ENCODE results near the gene MFSD2A. TPM values are rescaled to one million over a fixed set of nuclear protein-coding genes. Genes with fewer than 3 reads are reported as not detected.

Gene MFSD2A
- total RNA-seq, 1 experiment from 2014 or later, result 19.9 TPM

DNA sequence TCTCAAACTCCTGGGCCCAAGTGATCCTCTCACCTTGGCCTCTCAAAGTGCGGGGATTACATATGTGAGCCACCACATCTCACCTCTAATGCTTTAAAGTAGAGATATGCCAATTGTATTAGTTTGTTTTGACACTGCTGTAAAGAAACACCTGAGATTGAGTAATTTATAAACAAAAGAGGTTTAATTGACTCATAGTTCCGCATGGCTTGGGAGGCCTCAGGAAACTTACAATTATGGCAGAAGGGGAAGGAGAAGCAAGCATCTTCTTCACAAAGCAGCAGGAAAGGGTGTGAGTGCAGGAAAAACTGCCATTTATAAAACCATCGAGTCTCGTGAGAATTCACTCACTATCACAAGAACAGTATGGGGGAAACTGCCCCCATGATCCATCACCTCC is 49.8 kb upstream of the MFSD2A start:
- Histone ChIP-seq H3T11ph (ENCODE audit: low read length) (no peak overlapping the region), H2BK12ac (ENCODE audit: insufficient read length, low read depth, low read length) (no peak overlapping the region)
- no CpG with 5 or more reads among the region's 4 CpGs for WGBS (ENCODE audit: extremely low coverage, insufficient read length, low lambda C conversion rate)

More for the DNA sequence above, 49.8 kb upstream of the MFSD2A start:
- Mint-ChIP-seq H3K9me3 (peaks cover 28 to 29% of the 10 kb centered on the region in 2 experiments), H3K27ac (no peak overlapping the region), H3K4me1 (peaks cover 9 to 13% of the 10 kb centered on the region in 2 experiments), H3K27me3 (ENCODE audit: low read depth) (peaks cover 38% of the 10 kb centered on the region), H3K36me3 (ENCODE audit: insufficient read depth in 1 of 3, low read depth in 3 of 3) (peaks cover 6 to 17% (median 9%) of the 10 kb centered on the region in 3 experiments; a peak in 6 of 7 replicates), H3K4me3 (no peak overlapping the region)
- no peak overlapping the region for H2BK15ac ChIP-seq (ENCODE audit: low read depth, low read length)
- peaks cover 4% of the 10 kb centered on the region; the same call in 1 of the 2 replicates for H3K27me3 ChIP-seq (ENCODE audit: insufficient read depth, low read length)
- no peak overlapping the region for H2BK5ac ChIP-seq (ENCODE audit: insufficient read length, low read length)
- H3K4ac ChIP-seq (ENCODE audit: low read depth, low read length), result no peak overlapping the region
- no peak overlapping the region for H3K9ac ChIP-seq (ENCODE audit: extremely low read depth, insufficient read length, low read length)
- no peak overlapping the region for H2BK20ac ChIP-seq (ENCODE audit: low read depth, low read length, poor library complexity, severe bottlenecking)
- no peaks in the 10 kb centered on the region for H3K9me3 ChIP-seq (ENCODE audit: control insufficient read depth, low read depth, low read length)
- no peak for DNase-seq
- no peak overlapping the region for H2AFZ ChIP-seq (ENCODE audit: low read length)
- TF ChIP-seq CTCF (conservative IDR thresholded peaks at IDR 0.05), result no peak
- H3K27ac ChIP-seq (ENCODE audit: insufficient read length, low read depth, low read length), result no peak overlapping the region
- H3K4me1 ChIP-seq (ENCODE audit: insufficient read depth, low read length), result peaks cover 1% of the 10 kb centered on the region; the same call in 1 of the 2 replicates
- H2AK5ac ChIP-seq (ENCODE audit: insufficient read length, low read length), result no peak overlapping the region
- no peak overlapping the region for H3K23ac ChIP-seq (ENCODE audit: insufficient read length, low read depth, low read length)
- H3K79me1 ChIP-seq (ENCODE audit: insufficient read depth, low read depth, low read length, poor library complexity, severe bottlenecking), result no peaks in the 10 kb centered on the region
- H4K20me1 ChIP-seq (ENCODE audit: control insufficient read depth, insufficient read depth, insufficient read length), result no peaks in the 10 kb centered on the region
- H4K91ac ChIP-seq (ENCODE audit: insufficient read length, low read depth, low read length), result no peak overlapping the region
- no peak overlapping the region for H4K8ac ChIP-seq (replicated peaks; ENCODE audit: insufficient read length, low read depth, low read length)
- no peaks in the 10 kb centered on the region for H3K79me2 ChIP-seq (ENCODE audit: insufficient read depth, low read length)
- H3K23me2 ChIP-seq (ENCODE audit: insufficient read length, low read depth, low read length, poor library complexity, severe bottlenecking), result peaks cover 9% of the 10 kb centered on the region
- H2BK120ac ChIP-seq (ENCODE audit: low read depth, low read length, poor library complexity, severe bottlenecking), result no peak overlapping the region
- H3K4me2 ChIP-seq (ENCODE audit: insufficient read depth, insufficient read length, low read length), result no peak overlapping the region
- no peak overlapping the region for H3K14ac ChIP-seq (ENCODE audit: insufficient read depth, low read length)
- no peak overlapping the region for H3K18ac ChIP-seq (ENCODE audit: insufficient read length, low read depth, low read length)
- H4K5ac ChIP-seq (ENCODE audit: insufficient read length, low read depth, low read length), result no peak overlapping the region
- no peak overlapping the region for H3K56ac ChIP-seq (ENCODE audit: insufficient read length, low read depth, low read length)

Measured in H9 (cell line).